Mammary epithelial cell (primary cell): ENCODE results near the gene AKAP1.
"Not testable (repeated sequence)": the region's sequence is repeated elsewhere in the genome, so short reads cannot be mapped to it uniquely, and the experiment has no call there.

Experiments
- CTCF ChIP-seq, 2 donors: IDR thresholded peaks in 1 of 2; conservative IDR thresholded peaks in 1 of 2; 2 replicates each; pipeline ENCODE4 v1.5.1; 2011 to 2012; ENCODE audit warnings: inconsistent platforms in 2 of 2, low read length in 2 of 2, mild to moderate bottlenecking in 2 of 2, control low read depth in 1 of 2, low read depth in 1 of 2; ENCODE audit not compliant: insufficient read depth in 1 of 2; ENCODE audit errors: extremely low read depth in 1 of 2
- EZH2 ChIP-seq: IDR thresholded peaks from 2 replicates; pipeline ENCODE4 v1.6.1; 2012; ENCODE audit warnings: low read length, inconsistent platforms, borderline replicate concordance

- TF ChIP-seq CTCF (conservative IDR thresholded peaks at IDR 0.05 in 1 of 2, IDR thresholded peaks at IDR 0.05 in 1 of 2; ENCODE audit: extremely low read depth in 1 of 2, insufficient read depth in 1 of 2, low read depth in 1 of 2, low read length in 2 of 2); EZH2: not testable (repeated sequence)
These were observed 17.6 kb downstream of the AKAP1 start for GRCh38 chr17:57102660-57103059.
